Posterior vena cava (tissue), 2 donors: ENCODE data around the gene COPE. TPM values are rescaled to one million over a fixed set of nuclear protein-coding genes. Genes with fewer than 3 reads are reported as not detected.
"Not testable (repeated sequence)": the region's sequence is repeated elsewhere in the genome, so short reads cannot be mapped to it uniquely, and the experiment has no call there.

Experiments
- DNase-seq: peaks from one replicate; pipeline ENCODE4 v3.0.0-alpha.2; 2020; ENCODE audit warnings: low spot score
- intact Hi-C, 2 donors: fragments of 100-400 bp; cut with DNase I; formaldehyde crosslinking; loops; one replicate each; pipeline versions ENCODE4 v1.14.1 to v1.14.2; 2022 to 2023
- long read RNA-seq, 2 donors: library from polyadenylated mRNA; unstranded; transcript quantifications; one replicate each; pipeline ENCODE4 v2.0.0, GENCODE V29; 2020 to 2021
- total RNA-seq, 2 donors: library from RNA; stranded (reverse); fragmentation: NEBNext Ultra II Directional; extraction: Animal tissue kit (Norgen Biotek cat#: 25700); gene quantifications; one replicate each; pipeline ENCODE4 v1.2.1, GENCODE V29; 2021
- donor health status: DM: yes; HTN: yes; CAD: no.
- donor health status: DM: yes; HTN: yes; CAD: no.

COPE gene
- total RNA-seq: 100 to 1,000 TPM; 139 to 141 TPM
- long read RNA-seq, donor 1, transcript COPE-201 (10 exons, 1,141 nt): major isoform, 69 of 79 reads
- long read RNA-seq, donor 1, partial matches to known transcripts: 3 of 79 reads
- long read RNA-seq, donor 1, other reads (novel, unspliced or antisense): 6 of 79 reads
- long read RNA-seq, donor 2, transcript COPE-201 (10 exons, 1,141 nt): major isoform, 530 of 603 reads
- long read RNA-seq, donor 2, transcript COPE-202 (9 exons, 948 nt): minor isoform, 13 of 603 reads
- long read RNA-seq, donor 2, partial matches to known transcripts: 19 of 603 reads
- long read RNA-seq, donor 2, other reads (novel, unspliced or antisense): 39 of 603 reads

GRCh38 chr19:18919086-18919899 lies at the start of gene COPE, which contains the start of gene DDX49:
Gene COPE, minus strand, starts transcription at chr19:18919387. Its CDS starts 39 bp downstream, at chr19:18919348.
Gene DDX49, plus strand, starts transcription at chr19:18919715. Its CDS starts 27 bp downstream, at chr19:18919742.
- intact Hi-C loops: no loop called here
- DNase-seq: peak; percentile 99

- DNase-seq: peak; percentile 89
- intact Hi-C loops: no loop called here
Observed at GRCh38 chr19:18967358-18968146, 48.4 kb upstream of the COPE start.

DNA sequence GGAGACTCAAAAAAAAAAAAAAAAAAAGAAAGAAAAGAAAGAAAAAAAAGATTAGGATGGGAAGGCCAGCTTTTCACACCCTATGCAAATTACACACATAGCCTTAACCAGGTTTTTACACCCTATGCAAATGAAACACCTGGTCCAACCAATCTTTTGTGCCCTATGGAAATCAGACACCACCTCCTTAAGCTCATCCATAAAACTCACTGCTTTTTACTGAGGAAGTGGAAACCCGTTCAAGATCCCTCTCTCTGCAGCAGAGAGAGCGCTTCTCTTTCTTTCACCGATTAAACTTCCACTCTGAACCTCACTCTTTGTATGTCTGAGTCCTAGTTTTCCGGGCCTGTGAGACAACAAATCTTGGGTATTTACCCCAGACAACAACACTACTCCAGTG lies 47.1 kb upstream of the COPE start:
- DNase-seq: no peak
- intact Hi-C loops: no loop called here

GRCh38 chr19:18964121-18964520 lies 44.9 kb upstream of the COPE start:
- intact Hi-C loops: no loop called here
- no peak for DNase-seq

- DNase-seq: no peak
- intact Hi-C loops: no loop called here
Observed at GRCh38 chr19:18961767-18962620, 42.8 kb upstream of the COPE start.

GRCh38 chr19:18960370-18960769 lies 41.2 kb upstream of the COPE start:
- no peak for DNase-seq
- intact Hi-C loops: no loop called here

- intact Hi-C loops: no loop called here
Observed at GRCh38 chr19:18955042-18955441, 35.9 kb upstream of the COPE start.

GRCh38 chr19:18954094-18954493 lies 34.9 kb upstream of the COPE start:
- intact Hi-C loops: no loop called here
- DNase-seq: no peak

More at GRCh38 chr19:18955042-18955441, 35.9 kb upstream of the COPE start:
- DNase-seq: no peak

DNA sequence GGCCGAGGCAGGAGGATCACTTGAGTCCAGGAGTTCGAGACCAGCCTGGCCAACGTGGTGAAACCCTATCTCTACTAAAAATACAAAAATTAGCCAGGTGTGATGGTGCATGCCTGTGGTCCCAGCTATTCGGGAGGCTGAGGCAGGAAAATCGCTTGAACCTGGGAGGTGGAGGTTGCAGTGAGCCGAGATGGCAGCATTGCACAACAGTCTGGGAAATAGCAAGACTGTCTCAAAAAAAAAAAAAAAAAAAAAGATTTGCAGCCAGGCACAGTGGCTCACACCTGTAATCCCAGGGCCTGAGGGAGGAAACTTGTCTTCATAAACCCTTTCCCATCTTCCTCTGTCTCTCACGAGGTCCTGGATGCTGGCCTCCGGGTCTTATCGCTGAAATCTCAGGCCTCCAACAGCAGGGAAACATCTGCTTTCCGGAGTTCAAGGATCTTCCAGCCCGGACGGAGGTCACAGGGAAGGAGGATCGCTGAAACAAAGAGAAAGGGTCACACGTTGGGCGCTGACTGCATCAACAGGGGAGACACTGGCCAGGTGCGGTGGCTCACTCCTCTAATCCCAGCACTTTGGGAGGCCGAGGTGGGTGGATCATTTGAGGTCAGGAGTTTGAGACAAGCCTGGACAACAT lies 33.3 kb upstream of the COPE start:
- DNase-seq, intact Hi-C loops: not testable (repeated sequence)

DNA sequence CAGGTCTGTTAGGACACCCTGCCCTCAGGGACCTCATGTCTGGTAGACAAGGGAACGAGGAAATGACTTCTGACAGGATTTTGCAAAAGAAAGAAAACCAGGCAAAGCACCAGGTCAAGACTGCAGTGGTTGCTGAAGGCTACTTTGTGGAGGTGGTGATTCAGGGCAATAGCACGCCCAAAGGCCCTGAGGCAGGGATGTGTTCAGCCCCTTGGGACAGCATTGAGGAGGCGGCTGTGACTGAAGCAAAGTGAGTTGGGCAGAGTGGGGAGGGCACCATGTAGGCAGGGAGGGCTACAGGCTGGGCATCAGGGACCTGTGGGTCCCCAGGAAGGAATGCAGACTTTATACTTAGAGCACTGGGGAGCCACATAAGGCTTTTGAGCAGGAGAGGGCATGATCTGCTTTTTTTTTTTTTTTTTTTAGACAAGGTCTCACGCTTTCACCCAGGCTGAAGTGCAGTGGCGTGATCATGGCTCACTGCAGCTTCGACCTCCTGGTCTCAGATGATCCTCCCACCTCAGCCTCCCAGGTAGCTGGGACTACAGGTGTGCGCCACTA lies 32.6 kb upstream of the COPE start:
- no peak for DNase-seq
- intact Hi-C loops: no loop called here

GRCh38 chr19:18949858-18950257 lies 30.7 kb upstream of the COPE start:
- intact Hi-C loops: no loop called here
- no peak for DNase-seq

- intact Hi-C loops: no loop called here
Observed at GRCh38 chr19:18948976-18949356, 29.8 kb upstream of the COPE start.

DNA sequence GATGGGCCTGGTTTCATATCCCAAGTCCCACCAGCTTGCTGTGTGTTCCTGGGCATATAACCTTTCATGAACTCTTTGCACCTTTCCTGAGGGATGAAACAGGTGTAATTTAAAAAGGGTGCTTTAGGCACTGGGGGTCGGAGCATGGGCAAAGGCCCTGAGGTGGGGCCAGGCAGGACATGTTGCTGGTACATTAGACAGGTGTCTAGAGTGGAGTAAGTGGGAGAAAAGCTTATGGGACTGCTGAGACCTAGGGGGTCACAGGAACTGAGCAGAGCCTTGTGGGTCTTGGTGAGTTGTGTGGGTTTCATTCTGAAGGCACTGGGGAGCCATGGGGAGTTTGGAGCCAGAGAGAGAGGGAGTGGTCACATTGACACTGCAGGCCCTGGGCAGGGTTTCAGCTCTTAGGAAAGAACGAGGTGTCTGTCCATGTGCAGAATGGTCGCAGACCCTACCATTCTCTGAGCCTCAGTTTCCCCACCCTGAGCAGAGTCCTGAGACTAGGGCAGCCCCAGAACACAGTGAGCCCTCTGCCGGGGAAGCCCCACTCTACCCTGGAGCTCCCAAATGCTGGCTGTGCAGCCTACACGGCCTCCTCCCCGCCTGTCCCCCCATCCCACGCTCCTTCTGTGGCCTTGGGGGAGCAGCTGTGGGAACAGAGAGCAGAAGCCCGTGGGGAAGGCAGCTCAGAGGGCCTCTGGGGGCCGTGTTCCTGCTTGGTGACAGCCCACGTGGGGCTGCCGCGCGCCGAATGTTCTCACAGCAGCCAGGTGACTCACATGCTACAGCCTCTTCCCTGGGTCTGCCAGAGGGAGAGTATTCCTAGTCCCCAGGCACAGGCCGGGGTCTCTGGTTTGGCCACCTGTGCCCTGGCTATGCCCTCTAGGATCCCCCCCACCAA lies 29.1 kb upstream of the COPE start:
- DNase-seq: no peak
- intact Hi-C loops: no loop called here

More at GRCh38 chr19:18948976-18949356, 29.8 kb upstream of the COPE start:
- no peak for DNase-seq

GRCh38 chr19:18946918-18947317 lies 27.7 kb upstream of the COPE start:
- intact Hi-C loops: no loop called here
- no peak for DNase-seq

DNA sequence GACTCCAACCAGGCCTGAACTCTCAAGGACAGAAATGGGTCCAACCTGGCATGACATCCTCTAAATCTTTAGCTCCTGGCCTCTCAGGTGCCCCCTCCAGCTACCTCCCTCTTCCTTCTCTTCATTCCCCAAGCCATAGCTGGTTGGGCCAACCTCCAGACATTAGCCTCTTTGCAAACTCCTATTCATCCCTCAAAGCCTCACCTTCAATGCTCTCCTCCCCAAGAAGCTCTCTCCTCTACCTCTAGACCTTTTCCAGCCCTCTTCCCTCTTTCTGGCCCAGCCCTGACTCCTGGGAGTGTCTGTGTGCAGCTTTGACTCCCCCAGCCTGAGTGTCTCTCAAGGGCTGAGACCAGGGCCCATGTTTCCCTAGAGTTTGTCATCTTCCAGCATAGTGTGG lies 27.1 kb upstream of the COPE start:
- DNase-seq: no peak
- intact Hi-C loops: no loop called here

DNA sequence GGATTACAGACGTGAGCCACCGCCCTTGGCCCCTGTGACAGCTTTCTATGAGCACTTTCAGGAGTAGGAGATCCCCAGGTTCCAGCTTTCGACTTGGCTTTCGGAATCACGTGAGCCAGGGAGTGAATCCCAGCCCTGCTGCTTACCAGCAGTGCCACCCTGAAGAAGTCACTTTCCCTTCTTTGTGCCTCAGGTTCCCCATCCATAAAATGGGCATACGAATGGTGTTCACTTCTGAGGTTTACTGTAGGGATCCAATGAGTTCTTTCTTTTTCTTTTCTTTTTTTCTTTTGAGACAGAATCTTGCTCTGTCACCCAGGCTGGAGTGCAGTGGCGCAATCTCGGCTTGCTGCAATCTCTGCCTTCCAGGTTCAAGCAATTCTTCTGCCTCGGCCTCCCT lies 26.1 kb upstream of the COPE start:
- intact Hi-C loops: no loop called here
- no peak for DNase-seq

DNA sequence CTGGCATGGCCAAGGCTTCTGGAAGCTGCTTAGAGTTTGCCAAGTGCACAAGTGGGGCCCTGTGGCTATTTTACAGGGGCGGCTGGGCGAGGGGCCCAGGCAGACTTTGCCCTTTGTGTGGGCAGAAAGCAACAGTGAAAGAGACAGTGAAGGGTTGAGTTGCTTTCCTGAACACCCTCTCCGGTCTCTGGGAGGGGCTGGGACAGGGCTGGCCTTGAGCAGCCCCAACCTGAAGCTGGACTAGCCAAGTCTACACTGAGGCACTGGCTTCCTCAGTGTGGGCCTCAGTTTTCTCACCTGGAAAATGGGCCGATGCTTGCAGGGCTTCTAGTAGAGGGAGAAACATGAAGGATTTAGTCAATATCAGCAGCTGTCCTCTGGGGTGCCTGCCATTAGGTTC lies 24.3 kb upstream of the COPE start:
- no peak for DNase-seq
- intact Hi-C loops: no loop called here
